Measurements from ENCODE around the gene KIF25.

Gene KIF25

GRCh38 chr6:168039849-168040248 is 42.4 kb downstream of the KIF25 start:
- H3K27ac ChIP-seq, result no peak overlapping the region
- TF ChIP-seq, protein P1, sequence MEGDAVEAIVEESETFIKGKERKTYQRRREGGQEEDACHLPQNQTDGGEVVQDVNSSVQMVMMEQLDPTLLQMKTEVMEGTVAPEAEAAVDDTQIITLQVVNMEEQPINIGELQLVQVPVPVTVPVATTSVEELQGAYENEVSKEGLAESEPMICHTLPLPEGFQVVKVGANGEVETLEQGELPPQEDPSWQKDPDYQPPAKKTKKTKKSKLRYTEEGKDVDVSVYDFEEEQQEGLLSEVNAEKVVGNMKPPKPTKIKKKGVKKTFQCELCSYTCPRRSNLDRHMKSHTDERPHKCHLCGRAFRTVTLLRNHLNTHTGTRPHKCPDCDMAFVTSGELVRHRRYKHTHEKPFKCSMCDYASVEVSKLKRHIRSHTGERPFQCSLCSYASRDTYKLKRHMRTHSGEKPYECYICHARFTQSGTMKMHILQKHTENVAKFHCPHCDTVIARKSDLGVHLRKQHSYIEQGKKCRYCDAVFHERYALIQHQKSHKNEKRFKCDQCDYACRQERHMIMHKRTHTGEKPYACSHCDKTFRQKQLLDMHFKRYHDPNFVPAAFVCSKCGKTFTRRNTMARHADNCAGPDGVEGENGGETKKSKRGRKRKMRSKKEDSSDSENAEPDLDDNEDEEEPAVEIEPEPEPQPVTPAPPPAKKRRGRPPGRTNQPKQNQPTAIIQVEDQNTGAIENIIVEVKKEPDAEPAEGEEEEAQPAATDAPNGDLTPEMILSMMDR (conservative IDR thresholded peaks at IDR 0.05), result no peak

DNA sequence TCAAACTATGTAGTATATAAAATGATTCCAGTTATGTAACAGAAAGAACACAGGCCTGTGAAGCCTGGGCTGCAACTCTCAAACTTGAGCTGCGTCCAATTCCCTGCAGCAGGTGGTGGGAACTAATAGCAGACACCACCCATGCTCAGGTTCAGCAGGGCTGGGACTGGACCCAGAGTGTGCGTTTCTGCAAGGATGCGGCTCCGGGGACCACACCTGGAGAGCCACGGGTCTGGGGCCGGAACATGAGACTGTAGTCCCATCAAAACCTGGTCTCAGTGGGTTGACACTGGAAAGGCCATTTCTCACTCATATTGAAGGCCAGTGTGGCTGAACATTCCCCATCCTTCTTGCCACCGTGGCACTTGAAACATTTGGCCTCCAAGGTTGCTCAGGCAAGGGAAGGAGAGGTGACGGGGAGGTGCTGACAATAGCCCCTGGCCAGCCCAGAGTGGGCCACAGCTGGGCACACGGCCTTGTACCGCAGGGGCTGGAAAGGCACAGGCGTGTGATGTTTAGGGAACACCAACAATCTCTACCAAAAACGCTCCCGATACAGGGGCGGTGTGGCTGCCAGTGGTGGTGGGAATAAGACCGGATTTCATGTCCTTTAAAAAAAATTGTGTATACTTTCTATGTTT is 43.5 kb downstream of the KIF25 start:
- TF ChIP-seq, protein P1 (conservative IDR thresholded peaks at IDR 0.05), result no peak
- H3K27ac ChIP-seq, result no peak overlapping the region

DNA sequence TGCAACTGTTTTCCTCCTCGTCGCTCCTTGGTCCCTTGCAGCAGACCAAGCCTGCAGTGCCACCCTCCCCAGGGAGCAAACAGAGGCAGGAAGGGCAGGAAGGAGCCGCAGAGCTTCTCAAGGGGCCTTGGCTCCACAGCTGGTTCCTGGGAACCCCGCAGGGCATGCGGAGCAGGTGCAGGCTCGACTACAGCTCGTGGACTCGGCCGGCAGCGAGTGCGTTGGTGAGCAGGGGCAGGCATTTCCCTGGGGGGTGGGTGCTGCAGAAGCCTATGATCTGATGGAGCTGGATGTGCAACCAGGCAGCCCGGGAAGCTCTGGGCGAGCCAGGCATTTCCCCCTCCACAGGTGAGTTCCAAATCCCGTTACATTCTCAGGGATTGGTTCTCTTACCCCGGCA is 44.5 kb downstream of the KIF25 start:
- H3K27ac ChIP-seq, result no peak overlapping the region
- TF ChIP-seq, protein P1 (conservative IDR thresholded peaks at IDR 0.05), result no peak

GRCh38 chr6:168042426-168043192 is 45.1 kb downstream of the KIF25 start:
- TF ChIP-seq, protein P1 (conservative IDR thresholded peaks at IDR 0.05), result no peak
- no peak overlapping the region for H3K27ac ChIP-seq

GRCh38 chr6:168043193-168043847 is 45.8 kb downstream of the KIF25 start:
- TF ChIP-seq, protein P1 (conservative IDR thresholded peaks at IDR 0.05), result no peak
- H3K27ac ChIP-seq, result no peak overlapping the region

- TF ChIP-seq, protein P1 (conservative IDR thresholded peaks at IDR 0.05), result no peak
Observed at GRCh38 chr6:168043848-168044415, 46.5 kb downstream of the KIF25 start.

GRCh38 chr6:168044521-168045130 is 47.2 kb downstream of the KIF25 start:
- H3K27ac ChIP-seq, result no peak overlapping the region
- TF ChIP-seq, protein P1 (conservative IDR thresholded peaks at IDR 0.05), result no peak

More at GRCh38 chr6:168043848-168044415, 46.5 kb downstream of the KIF25 start:
- no peak overlapping the region for H3K27ac ChIP-seq

Measured in VCaP (cell line).